Vagina (tissue), 2 donors: Measurements from ENCODE around the gene AHNAK.

Experiments
- CTCF ChIP-seq, 3 experiments: fragments of 450-650 bp in 2 of 3; fragments of 200-600 bp in 1 of 3; sonication (generic) in 1 of 3; IDR thresholded peaks; one replicate each; pipeline ENCODE4 v1.5.1; 2017 to 2019; ENCODE audit warnings: antibody characterized with exemption in 3 of 3, mild to moderate bottlenecking in 2 of 3, moderate library complexity in 2 of 3
- POLR2A ChIP-seq, 2 donors: fragments of 450-650 bp; IDR thresholded peaks; one replicate each; pipeline ENCODE4 v1.6.1; 2017; ENCODE audit warnings: antibody characterized with exemption in 2 of 2, mild to moderate bottlenecking in 2 of 2, moderate library complexity in 2 of 2
- POLR2AphosphoS5 ChIP-seq, 2 donors: sonication (generic); formaldehyde crosslinking; IDR thresholded peaks; one replicate each; pipeline ENCODE4 v1.9.0; 2017; ENCODE audit warnings: antibody characterized with exemption in 2 of 2, mild to moderate bottlenecking in 2 of 2, low read depth in 1 of 2; ENCODE audit not compliant: insufficient read depth in 1 of 2

DNA sequence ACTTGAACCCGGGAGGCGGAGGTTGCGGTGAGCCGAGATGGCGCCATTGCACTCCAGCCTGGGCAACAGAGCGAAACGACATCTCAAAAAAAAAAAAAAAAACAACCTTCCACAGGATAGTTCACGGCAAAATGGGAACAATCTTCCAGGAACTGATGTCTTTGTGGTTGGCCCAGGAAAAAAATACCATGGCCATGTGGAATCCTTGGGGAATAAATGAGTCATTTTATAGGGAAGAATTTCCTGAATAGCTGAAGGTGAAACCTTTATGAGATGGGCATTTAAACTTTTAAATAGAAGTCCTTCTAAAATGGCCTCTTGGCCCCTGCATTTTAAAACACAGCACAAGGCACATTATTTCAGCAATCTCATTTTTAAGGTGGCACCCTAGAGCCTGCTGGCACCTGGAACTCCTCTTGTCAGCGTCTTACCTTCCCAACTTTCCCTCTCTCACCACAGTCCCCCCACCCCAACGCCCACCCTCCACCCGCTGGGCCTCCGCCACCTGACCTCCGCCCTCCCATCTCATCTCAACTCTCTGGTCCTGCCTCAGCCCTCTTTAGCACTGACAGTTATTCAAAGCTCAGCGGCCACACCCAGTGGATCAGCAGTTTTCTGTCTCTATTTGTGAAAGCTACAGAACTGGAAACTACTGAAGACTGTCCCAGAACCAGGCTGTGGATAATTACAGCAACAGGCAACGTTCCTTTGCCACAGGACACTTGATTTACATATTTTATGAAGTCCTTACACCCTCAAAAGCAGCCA, 84.7 kb downstream of the AHNAK start:
- TF ChIP-seq CTCF (IDR thresholded peaks at IDR 0.05) (no peak), POLR2A (IDR thresholded peaks at IDR 0.05) (no peak), POLR2AphosphoS5 (IDR thresholded peaks at IDR 0.05; ENCODE audit: insufficient read depth in 1 of 2, low read depth in 1 of 2) (peak in 1 of 2 donors; percentile 18)
